D341Med (cell line): ENCODE data around the gene RNF168.
"Not testable (repeated sequence)": the region's sequence is repeated elsewhere in the genome, so short reads cannot be mapped to it uniquely, and the experiment has no call there.

Experiments used
- DNase-seq: peaks from one replicate; pipeline ENCODE4 v3.0.0; 2012; ENCODE audit warnings: low spot score

The RNF168 gene

GRCh38 chr3:196463804-196464203 lies 39.8 kb downstream of the RNF168 start:
- no peak for DNase-seq

- no peak for DNase-seq
Measured at GRCh38 chr3:196463478-196463756, 40.2 kb downstream of the RNF168 start.

DNA sequence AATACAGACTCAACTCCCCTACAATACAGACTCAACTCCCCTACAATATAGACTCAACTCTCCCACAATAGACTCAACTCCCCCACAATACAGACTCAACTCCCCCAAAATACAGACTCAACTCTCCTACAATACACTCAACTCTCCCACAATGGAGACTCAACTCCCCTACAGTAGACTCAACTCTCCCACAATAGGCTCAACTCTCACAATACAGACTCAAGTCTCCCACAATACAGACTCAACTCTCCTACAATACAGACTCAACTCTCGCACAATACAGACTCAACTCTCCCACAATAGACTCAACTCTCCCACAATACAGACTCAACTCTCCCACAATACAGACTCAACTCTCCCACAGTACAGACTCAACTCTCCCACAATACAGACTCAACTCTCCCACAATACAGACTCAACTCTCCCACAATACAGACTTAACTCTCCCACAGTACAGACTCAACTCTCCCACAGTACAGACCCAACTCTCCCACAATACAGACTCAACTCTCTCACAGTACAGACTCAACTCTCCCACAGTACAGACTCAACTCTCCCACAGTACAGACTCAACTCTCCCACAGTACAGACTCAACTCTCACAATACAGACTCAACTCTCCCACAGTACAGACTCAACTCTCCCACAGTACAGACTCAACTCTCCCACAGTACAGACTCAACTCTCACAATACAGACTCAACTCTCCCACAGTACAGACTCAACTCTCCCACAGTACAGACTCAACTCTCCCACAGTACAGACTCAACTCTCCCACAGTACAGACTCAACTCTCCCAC lies 40.7 kb downstream of the RNF168 start:
- not testable (repeated sequence) for DNase-seq

- DNase-seq, result no peak
Measured at GRCh38 chr3:196458063-196458462, 45.5 kb downstream of the RNF168 start.

GRCh38 chr3:196457470-196457869 lies 46.1 kb downstream of the RNF168 start:
- DNase-seq, result not testable (repeated sequence)

- DNase-seq, result no peak
Measured at GRCh38 chr3:196454935-196455334, 48.6 kb downstream of the RNF168 start.

GRCh38 chr3:196445391-196445790 lies 58.2 kb downstream of the RNF168 start:
- peak; percentile 40 for DNase-seq

GRCh38 chr3:196444500-196444894 lies 59.1 kb downstream of the RNF168 start:
- no peak for DNase-seq

DNA sequence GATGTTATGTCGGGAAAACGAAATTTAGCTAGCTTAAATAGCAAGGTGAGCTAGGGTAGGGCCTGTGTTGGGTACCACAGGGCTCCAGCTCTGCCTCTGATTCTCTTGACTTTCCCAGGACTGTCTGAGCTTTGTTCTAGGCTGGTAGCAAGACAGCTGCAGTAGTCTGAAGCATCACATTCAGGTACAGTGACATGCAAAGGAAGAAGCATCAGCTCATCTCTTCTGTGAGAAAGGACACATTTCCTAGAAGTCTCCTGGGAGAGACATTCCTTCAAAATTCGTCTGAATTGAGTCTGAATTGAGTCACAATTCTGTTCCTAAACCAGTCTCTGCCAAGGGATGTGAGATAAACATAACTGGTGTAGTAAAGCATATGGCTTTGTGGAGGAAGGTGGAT lies 62.9 kb downstream of the RNF168 start:
- no peak for DNase-seq

DNA sequence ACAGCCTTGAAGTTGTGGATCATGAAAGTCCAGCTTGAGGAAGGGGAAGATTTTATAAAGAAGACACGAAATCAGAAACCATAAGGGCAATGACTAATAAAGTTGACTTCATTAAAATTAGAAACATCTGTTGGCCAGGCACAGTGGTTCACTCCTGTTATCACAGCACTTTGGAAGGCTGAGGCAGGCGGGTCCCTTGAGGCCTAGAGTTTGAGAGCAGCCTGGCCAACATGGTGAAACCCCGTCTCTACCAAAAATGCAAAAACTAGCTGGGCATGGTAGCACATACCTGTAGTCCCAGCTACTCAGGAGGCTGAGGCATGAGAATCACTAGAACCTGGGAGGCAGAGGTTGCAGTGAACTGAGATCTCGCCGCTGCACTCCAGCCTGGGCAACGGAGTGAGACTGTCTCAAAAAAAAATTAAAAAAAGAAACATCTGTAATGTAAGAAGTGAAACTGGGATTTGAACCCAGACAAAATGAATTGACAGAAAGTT lies 63.5 kb downstream of the RNF168 start:
- no peak for DNase-seq

DNA sequence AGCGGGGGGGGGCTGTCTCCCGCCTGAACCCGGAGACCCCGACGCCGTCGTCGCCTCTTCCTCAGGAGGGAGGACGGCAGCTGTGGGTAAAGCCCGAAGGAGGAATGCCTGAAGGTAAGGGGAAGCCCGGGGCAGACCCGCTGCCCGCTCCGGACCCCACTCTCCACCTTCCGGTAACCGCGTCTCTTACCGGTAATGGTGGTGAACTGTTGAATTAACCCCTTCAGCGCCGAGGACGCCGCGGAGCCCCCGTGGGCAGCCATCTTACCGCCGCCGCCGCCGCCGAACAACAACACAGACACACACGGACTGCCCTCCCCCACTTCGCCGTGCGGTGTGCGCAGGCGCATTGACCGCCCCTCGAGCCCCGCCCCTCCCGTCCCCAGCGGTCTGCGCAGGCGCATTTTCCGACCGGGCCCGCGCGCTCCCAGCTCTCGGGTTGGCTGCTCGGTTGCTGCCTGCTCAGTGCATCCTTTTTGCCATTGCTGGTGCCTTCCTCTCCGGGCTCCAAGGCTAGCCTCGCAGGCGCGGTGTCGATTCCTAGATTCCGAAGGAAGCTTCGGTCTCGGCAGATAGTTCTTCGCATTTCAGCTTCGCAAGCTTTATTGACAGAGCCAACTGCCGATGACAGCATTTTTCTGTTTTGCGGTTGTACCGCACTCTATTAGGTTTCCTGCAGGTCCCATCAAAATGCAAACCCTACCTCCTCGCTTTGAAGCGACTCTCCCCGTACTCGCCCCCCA lies 71.3 kb downstream of the RNF168 start, which contains the start of gene UBXN7:
UBXN7 (minus strand) TSS at position 291 of the 743 bp plus-strand sequence; CDS start at position 263, 28 bp downstream.
- DNase-seq, result peak; percentile 100

DNA sequence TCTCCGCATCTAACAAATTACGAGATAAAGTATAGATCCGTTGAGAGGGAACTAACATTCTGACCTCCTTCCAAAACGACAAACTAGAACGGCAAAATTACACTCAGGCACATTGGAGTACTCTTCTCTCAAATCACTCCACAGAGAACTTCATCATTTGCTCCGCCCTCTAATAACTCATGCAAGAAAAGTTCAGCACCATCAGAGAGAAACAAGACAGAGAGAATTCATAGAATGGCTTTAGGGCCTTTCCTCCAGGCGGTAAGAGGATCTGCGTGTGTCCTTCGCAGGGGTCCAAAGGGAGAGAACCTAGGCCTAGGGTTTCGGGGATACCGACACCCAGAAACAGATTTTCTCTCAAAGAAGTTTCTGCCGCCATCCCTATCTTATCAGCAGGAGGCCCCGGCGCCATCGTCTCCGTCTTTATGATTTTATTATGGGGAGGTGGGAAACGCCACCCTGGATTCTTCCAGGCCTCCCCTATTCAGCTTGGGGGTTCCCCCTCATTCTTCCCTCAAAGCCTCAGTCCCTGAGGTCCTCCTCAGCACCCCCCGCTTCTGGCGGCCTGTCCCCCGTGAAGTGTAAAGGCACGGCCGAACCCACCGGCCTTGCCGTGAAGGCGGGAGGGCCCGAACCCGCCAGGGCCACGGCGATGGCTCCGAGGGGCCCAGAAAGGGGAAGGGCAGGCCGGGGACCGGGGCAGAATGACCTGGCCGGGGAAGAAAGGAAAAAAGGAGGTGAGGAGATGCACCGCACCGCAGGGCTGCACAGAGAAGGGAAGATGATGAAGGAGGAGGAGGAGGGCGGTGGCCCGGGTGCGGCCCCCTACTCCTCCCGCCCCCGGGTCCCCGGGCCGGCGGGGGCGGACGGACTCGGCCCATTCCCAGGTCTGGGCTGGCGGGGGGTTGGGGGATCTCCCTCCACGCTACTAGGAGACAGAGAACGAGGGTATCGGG lies 72.1 kb downstream of the RNF168 start:
- peak; percentile 72 for DNase-seq

GRCh38 chr3:196428041-196428440 lies 75.5 kb downstream of the RNF168 start:
- DNase-seq, result no peak

- DNase-seq, result not testable (repeated sequence)
Measured at GRCh38 chr3:196424421-196424820, 79.1 kb downstream of the RNF168 start.

GRCh38 chr3:196423044-196423781 lies 80.4 kb downstream of the RNF168 start:
- peak; percentile 48 for DNase-seq

- DNase-seq, result not testable (repeated sequence)
Measured at GRCh38 chr3:196421668-196422067, 81.9 kb downstream of the RNF168 start.

DNA sequence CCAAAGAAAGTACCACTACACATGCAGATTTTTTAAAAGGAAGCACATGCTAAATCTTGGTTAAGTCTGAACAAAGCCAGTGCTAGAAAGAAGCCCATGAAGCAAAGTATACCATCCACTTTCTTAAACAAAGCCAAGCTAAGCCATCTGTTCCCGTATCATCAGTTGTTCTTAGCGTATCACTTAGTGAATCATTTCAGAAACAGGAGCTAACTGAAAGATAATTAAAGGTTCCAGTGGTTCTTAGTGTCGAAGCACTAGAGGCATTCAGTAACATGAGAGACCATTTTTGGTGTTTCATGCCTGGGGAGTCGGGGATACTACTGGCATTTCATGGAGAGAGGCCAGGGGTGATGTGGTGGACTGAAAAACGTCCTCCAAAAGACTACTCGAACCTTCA lies 84.2 kb downstream of the RNF168 start:
- DNase-seq, result no peak
